HepG2 (cell line): ENCODE results near the gene CLIC3. TPM values are rescaled to one million over a fixed set of nuclear protein-coding genes. Genes with fewer than 3 reads are reported as not detected.

Experiments used
- AFF4 ChIP-seq: sonication (generic); formaldehyde crosslinking; IDR thresholded peaks from 2 replicates; pipeline ENCODE4 v1.4.0; 2020; ENCODE audit warnings: missing genetic modification reagents
- AGO2 ChIP-seq: fragments of 200-400 bp; formaldehyde crosslinking; optimal IDR thresholded peaks from 2 replicates; pipeline ENCODE3; 2017; ENCODE audit warnings: mild to moderate bottlenecking, low read depth, low read length, moderate library complexity
- ASH2L ChIP-seq: fragments of 300-600, 200-600 bp; sonication (generic); IDR thresholded peaks from 2 replicates; pipeline ENCODE4 v1.7.0; 2017; ENCODE audit warnings: low read depth, mild to moderate bottlenecking, moderate library complexity, mixed read lengths, low read length; ENCODE audit not compliant: insufficient read length
- CCDC6 ChIP-seq: sonication (generic); formaldehyde crosslinking; IDR thresholded peaks from 2 replicates; pipeline ENCODE4 v1.8.1; 2022; ENCODE audit warnings: mild to moderate bottlenecking, missing genetic modification reagents, moderate library complexity
- DBP ChIP-seq: sonication (generic); formaldehyde crosslinking; IDR thresholded peaks from 2 replicates; pipeline ENCODE4 v1.4.0; 2020; ENCODE audit warnings: missing genetic modification reagents; ENCODE audit errors: not compliant biosample characterization
- FOXP1 ChIP-seq, 2 experiments: fragments of 450-650 bp in 1 of 2; IDR thresholded peaks; 2 replicates each; pipeline ENCODE4 v1.6.1; 2017 to 2018; ENCODE audit warnings: antibody characterized with exemption in 1 of 2
- GATA4 ChIP-seq: sonication (generic); IDR thresholded peaks from 2 replicates; pipeline ENCODE4 v1.6.1; 2016; ENCODE audit warnings: antibody characterized with exemption, low read depth, borderline replicate concordance
- HDAC1 ChIP-seq: sonication (generic); formaldehyde crosslinking; IDR thresholded peaks from 2 replicates; pipeline ENCODE4 v1.5.1; 2020; ENCODE audit warnings: mild to moderate bottlenecking, missing genetic modification reagents
- HMG20B ChIP-seq: conservative IDR thresholded peaks from 2 replicates; pipeline ENCODE4 v1.6.1; 2016; ENCODE audit warnings: missing genetic modification reagents, missing compliant biosample characterization
- KDM2A ChIP-seq: sonication (generic); formaldehyde crosslinking; IDR thresholded peaks from 2 replicates; pipeline ENCODE4 v1.4.0; 2020; ENCODE audit warnings: low read depth, missing genetic modification reagents, borderline replicate concordance
- MBD4 ChIP-seq: IDR thresholded peaks from 2 replicates; pipeline ENCODE4 v1.6.1; 2012; ENCODE audit warnings: low read length, inconsistent platforms, borderline replicate concordance
- NFYB ChIP-seq: sonication (generic); formaldehyde crosslinking; IDR thresholded peaks from 2 replicates; pipeline ENCODE4 v1.4.0; 2020; ENCODE audit warnings: missing genetic modification reagents
- PPARG ChIP-seq: conservative IDR thresholded peaks from 2 replicates; pipeline ENCODE4 v1.6.1; 2016; ENCODE audit warnings: missing biosample characterization, missing genetic modification reagents
- SMARCC2 ChIP-seq: fragments of 450-650 bp; IDR thresholded peaks from 2 replicates; pipeline ENCODE4 v1.6.1; 2017; ENCODE audit warnings: antibody characterized with exemption, mild to moderate bottlenecking
- TEF ChIP-seq: sonication (generic); formaldehyde crosslinking; IDR thresholded peaks from 2 replicates; pipeline ENCODE4 v1.5.0; 2020; ENCODE audit warnings: missing genetic modification reagents
- ZNF136 ChIP-seq: sonication (generic); formaldehyde crosslinking; IDR thresholded peaks from 2 replicates; pipeline ENCODE4 v1.8.1; 2022; ENCODE audit warnings: low read depth, mild to moderate bottlenecking, moderate library complexity, missing genetic modification reagents
- ZNF232 ChIP-seq: sonication (generic); formaldehyde crosslinking; IDR thresholded peaks from 2 replicates; pipeline ENCODE4 v1.4.0; 2020; ENCODE audit warnings: missing genetic modification reagents, borderline replicate concordance
- ZNF34 ChIP-seq: sonication (generic); formaldehyde crosslinking; IDR thresholded peaks from 2 replicates; pipeline ENCODE4 v1.4.0; 2020; ENCODE audit warnings: mild to moderate bottlenecking, missing genetic modification reagents, borderline replicate concordance
- ZNF546 ChIP-seq: sonication (generic); formaldehyde crosslinking; conservative IDR thresholded peaks from 2 replicates; pipeline ENCODE4 v1.8.1; 2023; ENCODE audit warnings: mild to moderate bottlenecking, missing genetic modification reagents
- ZNF644 ChIP-seq: IDR thresholded peaks from 2 replicates; pipeline ENCODE4 v1.6.1; 2016; ENCODE audit warnings: low read depth
- polyA plus RNA-seq, 8 experiments: library from polyadenylated mRNA; depleted of rRNA in 3 of 8; stranded (reverse) in 7 of 8; unstranded in 1 of 8; fragments of >200 nt; fragmentation: Illumina TruSeq in 4 of 8; extraction: Trizol in 4 of 8; gene quantifications; 2 replicates each; pipeline versions ENCODE4 v1.2.1 to v1.2.3, GENCODE V29; 2011 to 2016; ENCODE audit warnings: low read depth in 4 of 8, missing spikeins in 1 of 8, mixed read lengths in 1 of 8; ENCODE audit not compliant: insufficient read depth in 1 of 8
- total RNA-seq, 5 experiments: library from RNA; depleted of rRNA; stranded (reverse); fragments of >200 nt; fragmentation: Illumina TruSeq; extraction: Trizol; gene quantifications; 2 replicates each; pipeline ENCODE4 v1.2.3, GENCODE V29; 2016; ENCODE audit warnings: low read depth in 1 of 5
- TF ChIP-seq, protein P1 (sequence below): sonication (generic); formaldehyde crosslinking; IDR thresholded peaks from 2 replicates; pipeline ENCODE4 v1.5.1; 2020; ENCODE audit warnings: mild to moderate bottlenecking, missing genetic modification reagents

The CLIC3 gene
- total and polyA plus RNA-seq, 2 of the 13 experiments (the other 11 are each of a cell fraction or from before 2014, with no cell fraction given): 0.51 to 1.5 TPM

DNA sequence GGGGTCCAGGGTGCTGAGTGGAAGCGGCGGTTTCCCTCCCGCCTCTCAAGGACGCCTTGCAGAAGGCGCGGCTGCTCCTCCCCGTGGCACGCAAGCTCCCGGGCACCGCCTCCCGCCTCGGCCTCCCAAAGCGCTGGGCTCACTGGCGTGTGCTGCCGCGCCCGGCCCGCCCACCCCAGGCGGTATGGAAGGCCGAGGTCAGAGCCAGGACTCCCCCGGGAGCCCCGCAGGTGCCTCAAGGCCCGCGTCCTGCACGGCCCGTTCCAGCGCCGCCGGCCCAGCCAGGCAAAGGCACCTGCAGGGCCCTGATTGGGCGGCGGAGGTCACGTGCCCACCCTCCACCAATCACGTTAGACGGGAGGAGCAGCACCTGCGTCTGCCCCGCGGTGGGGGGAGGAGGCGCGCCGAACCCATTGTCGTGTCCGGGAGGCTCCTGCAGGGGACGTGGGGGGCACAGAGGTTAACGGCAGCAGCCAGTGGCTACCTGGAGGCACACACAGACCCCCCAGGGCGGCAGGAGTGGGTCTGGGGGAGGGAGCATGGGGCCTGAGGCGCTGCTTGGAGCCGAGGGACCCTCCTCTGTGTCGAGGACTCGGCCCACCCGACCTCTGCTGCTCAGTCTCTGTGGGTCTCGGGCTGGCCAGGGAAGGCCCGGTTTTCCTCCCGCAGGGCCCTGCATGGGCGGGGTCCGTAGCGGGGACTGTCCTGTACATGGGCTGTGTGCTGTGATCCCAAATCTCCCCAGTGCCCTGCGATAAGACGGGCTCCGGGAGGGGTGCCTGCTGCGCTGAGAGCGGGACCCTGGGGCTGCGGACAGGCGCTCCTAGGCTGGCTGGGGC, 46.3 kb downstream of the CLIC3 start (continued):
- TF ChIP-seq HMG20B (CRISPR knock-in tag) (0 out of 2 replicates have a peak, but pooled peaks have one; percentile 49), GATA4 (peak; percentile 35; the same call in 1 of the 2 replicates), SMARCC2 (no peak), ASH2L (no peak), ZNF136 (CRISPR knock-in tag) (no peak), HDAC1 (CRISPR knock-in tag) (peak; percentile 86), ZNF546 (CRISPR knock-in tag) (peak; percentile 47; the same call in 1 of the 2 replicates), MBD4 (no peak), ZNF644 (no peak), ZNF232 (0 out of 2 replicates have a peak, but pooled peaks have one; percentile 52), NFYB (CRISPR knock-in tag) (peak; percentile 97), KDM2A (CRISPR knock-in tag) (peak; percentile 80), AFF4 (CRISPR knock-in tag) (no peak), AGO2 (peak; percentile 92), DBP (CRISPR knock-in tag) (no peak), FOXP1 (IDR thresholded peaks at IDR 0.05) (no peak), FOXP1 (CRISPR knock-in tag; IDR thresholded peaks at IDR 0.05) (0 out of 2 replicates have a peak, but pooled peaks have one; percentile 10), PPARG (0 out of 2 replicates have a peak, but pooled peaks have one; percentile 7), ZNF34 (CRISPR knock-in tag) (no peak), TEF (CRISPR knock-in tag) (no peak), CCDC6 (CRISPR knock-in tag) (no peak)
- TF ChIP-seq, protein P1, sequence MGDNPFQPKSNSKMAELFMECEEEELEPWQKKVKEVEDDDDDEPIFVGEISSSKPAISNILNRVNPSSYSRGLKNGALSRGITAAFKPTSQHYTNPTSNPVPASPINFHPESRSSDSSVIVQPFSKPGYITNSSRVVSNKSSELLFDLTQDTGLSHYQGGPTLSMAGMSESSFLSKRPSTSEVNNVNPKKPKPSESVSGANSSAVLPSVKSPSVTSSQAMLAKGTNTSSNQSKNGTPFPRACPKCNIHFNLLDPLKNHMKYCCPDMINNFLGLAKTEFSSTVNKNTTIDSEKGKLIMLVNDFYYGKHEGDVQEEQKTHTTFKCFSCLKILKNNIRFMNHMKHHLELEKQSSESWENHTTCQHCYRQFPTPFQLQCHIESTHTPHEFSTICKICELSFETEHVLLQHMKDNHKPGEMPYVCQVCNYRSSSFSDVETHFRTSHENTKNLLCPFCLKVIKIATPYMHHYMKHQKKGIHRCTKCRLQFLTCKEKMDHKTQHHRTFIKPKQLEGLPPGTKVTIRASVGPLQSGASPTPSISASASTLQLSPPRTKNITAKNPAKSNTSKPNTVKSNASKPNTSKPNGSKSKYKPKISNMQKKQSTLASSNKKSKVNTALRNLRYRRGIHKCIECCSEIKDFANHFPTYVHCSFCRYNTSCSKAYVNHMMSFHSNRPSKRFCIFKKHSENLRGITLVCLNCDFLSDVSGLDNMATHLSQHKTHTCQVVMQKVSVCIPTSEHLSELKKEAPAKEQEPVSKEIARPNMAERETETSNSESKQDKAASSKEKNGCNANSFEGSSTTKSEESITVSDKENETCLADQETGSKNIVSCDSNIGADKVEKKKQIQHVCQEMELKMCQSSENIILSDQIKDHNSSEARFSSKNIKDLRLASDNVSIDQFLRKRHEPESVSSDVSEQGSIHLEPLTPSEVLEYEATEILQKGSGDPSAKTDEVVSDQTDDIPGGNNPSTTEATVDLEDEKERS: peak; percentile 72; the same call in 1 of the 2 replicates
